Transverse colon (tissue), 4 donors: ENCODE results near the gene CDC7.

Source experiments
- POLR2AphosphoS5 ChIP-seq, 3 donors: sonication (generic); formaldehyde crosslinking; IDR thresholded peaks; one replicate each; pipeline ENCODE4 v1.6.1; 2016; ENCODE audit warnings: antibody characterized with exemption in 3 of 3
- TF ChIP-seq, protein P1 (sequence below), 5 experiments: fragments of 200-600 bp in 3 of 5; fragments of 450-650 bp in 2 of 5; sonication (generic) in 3 of 5; IDR thresholded peaks; 1 replicate in 2 of 5; 2 replicates in 3 of 5; pipeline ENCODE4 v1.5.1; 2016 to 2017; ENCODE audit warnings: antibody characterized with exemption in 5 of 5, inconsistent platforms in 3 of 5, mild to moderate bottlenecking in 2 of 5, moderate library complexity in 1 of 5

DNA sequence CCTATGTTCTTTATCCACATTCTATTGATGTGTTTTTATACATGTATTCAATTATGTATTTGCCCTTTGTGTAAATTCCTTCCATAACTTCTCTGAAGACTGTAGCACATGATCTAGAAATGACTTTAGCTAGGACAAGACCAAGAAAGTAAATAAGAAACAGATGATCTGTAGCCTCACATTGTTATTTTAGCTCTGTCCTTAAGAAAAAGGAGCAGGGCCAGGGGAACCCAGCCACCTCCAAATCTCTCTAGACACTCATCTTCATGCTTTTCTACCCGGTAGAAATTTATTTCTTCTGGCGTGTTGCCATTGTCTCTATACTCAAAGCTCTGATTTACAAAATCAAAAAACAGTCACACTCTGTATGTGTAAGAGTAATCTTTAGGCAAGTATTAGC is 27.1 kb downstream of the CDC7 start:
- TF ChIP-seq, protein P1, sequence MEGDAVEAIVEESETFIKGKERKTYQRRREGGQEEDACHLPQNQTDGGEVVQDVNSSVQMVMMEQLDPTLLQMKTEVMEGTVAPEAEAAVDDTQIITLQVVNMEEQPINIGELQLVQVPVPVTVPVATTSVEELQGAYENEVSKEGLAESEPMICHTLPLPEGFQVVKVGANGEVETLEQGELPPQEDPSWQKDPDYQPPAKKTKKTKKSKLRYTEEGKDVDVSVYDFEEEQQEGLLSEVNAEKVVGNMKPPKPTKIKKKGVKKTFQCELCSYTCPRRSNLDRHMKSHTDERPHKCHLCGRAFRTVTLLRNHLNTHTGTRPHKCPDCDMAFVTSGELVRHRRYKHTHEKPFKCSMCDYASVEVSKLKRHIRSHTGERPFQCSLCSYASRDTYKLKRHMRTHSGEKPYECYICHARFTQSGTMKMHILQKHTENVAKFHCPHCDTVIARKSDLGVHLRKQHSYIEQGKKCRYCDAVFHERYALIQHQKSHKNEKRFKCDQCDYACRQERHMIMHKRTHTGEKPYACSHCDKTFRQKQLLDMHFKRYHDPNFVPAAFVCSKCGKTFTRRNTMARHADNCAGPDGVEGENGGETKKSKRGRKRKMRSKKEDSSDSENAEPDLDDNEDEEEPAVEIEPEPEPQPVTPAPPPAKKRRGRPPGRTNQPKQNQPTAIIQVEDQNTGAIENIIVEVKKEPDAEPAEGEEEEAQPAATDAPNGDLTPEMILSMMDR (IDR thresholded peaks at IDR 0.05): no peak
- TF ChIP-seq POLR2AphosphoS5 (IDR thresholded peaks at IDR 0.05): no peak
